ENCODE data around the gene CC2D1A.

Gene CC2D1A

DNA sequence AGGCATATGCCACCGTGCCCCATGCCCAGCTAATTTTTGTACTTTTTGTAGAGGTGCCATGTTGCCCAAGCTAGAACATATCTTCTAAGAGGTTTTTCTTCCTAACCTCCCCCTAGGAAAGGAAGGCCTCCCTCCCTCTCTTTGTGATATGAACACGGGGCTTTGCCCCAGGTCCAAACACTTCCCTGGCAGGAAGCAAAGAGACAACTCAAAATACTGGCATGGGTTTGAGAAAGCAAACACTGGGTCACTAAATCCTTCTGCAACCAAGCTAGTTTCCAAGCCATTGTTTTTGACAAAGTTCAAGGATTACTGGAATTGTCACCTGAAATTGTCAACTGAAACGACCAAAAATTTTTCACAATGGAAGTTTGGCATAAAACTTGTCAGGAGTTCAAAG is 8.8 kb downstream of the CC2D1A start:
- TF ChIP-seq, protein P1, sequence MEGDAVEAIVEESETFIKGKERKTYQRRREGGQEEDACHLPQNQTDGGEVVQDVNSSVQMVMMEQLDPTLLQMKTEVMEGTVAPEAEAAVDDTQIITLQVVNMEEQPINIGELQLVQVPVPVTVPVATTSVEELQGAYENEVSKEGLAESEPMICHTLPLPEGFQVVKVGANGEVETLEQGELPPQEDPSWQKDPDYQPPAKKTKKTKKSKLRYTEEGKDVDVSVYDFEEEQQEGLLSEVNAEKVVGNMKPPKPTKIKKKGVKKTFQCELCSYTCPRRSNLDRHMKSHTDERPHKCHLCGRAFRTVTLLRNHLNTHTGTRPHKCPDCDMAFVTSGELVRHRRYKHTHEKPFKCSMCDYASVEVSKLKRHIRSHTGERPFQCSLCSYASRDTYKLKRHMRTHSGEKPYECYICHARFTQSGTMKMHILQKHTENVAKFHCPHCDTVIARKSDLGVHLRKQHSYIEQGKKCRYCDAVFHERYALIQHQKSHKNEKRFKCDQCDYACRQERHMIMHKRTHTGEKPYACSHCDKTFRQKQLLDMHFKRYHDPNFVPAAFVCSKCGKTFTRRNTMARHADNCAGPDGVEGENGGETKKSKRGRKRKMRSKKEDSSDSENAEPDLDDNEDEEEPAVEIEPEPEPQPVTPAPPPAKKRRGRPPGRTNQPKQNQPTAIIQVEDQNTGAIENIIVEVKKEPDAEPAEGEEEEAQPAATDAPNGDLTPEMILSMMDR (IDR thresholded peaks at IDR 0.05) = no peak

DNA sequence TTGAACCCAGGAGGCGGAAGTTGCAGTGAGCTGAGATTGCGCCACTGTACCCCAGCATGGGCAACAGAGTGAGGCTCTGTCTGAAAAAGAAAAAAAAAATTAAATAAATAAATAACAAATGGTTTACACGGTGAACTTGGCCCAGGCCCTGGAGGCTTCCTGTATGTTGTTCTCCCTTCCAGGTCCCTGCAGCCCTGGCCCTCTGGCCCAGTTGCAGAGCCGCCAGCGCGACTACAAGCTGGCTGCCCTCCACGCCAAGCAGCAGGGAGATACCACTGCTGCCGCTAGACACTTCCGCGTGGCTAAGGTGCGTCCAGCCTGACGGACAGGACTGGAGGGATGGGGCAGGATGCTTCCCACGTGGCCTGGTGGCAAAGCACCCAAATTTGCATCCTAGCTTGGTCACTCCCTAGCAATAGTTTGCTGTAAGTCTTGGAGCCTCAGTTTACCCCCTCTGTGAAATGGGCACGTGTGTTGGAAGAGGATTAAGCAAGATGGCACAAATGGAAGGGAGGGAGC is 11.9 kb downstream of the CC2D1A start:
- TF ChIP-seq, protein P1 (IDR thresholded peaks at IDR 0.05) = no peak

DNA sequence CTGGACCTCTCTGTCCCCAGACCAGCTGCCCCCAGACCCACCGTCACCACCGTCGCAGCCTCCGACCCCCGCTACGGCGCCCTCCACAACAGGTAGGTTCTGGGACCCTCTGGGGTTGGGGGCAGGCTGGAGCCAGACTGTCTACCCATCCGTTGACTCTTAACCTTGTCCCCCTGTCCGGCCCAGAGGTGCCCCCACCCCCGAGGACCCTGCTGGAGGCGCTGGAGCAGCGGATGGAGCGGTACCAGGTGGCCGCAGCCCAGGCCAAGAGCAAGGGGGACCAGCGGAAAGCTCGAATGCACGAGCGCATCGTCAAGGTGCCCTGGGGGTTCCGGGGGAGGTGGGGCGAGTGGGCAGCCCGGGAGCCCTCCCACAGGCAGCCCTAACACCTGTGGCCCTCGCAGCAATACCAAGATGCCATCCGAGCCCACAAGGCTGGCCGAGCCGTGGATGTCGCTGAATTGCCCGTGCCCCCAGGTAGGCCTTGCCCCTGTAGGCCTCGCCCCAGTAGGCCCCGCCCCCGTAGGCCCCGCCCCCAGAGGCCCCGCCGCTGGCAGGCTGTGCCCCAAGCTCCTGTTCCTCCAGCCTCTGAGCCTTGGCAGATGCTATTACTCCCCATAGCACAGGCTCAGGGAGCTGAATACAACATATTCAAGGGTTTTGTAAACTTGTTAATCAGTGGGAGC is 12.9 kb downstream of the CC2D1A start:
- TF ChIP-seq, protein P1 (IDR thresholded peaks at IDR 0.05) = no peak

DNA sequence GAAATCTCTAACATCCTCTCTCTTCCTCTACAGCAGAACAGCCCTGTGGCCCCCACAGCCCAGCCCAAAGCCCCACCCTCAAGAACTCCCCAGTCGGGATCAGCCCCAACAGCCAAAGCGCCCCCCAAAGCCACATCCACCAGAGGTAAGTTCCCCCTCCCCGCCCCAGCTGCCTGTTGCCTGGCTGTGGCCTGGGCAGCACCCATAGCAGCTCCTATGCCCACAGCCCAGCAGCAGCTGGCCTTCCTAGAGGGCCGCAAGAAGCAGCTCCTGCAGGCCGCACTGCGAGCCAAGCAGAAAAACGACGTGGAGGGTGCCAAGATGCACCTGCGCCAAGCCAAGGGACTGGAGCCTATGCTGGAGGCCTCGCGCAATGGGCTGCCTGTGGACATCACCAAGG is 14.5 kb downstream of the CC2D1A start:
- TF ChIP-seq, protein P1 (IDR thresholded peaks at IDR 0.05) = no peak

DNA sequence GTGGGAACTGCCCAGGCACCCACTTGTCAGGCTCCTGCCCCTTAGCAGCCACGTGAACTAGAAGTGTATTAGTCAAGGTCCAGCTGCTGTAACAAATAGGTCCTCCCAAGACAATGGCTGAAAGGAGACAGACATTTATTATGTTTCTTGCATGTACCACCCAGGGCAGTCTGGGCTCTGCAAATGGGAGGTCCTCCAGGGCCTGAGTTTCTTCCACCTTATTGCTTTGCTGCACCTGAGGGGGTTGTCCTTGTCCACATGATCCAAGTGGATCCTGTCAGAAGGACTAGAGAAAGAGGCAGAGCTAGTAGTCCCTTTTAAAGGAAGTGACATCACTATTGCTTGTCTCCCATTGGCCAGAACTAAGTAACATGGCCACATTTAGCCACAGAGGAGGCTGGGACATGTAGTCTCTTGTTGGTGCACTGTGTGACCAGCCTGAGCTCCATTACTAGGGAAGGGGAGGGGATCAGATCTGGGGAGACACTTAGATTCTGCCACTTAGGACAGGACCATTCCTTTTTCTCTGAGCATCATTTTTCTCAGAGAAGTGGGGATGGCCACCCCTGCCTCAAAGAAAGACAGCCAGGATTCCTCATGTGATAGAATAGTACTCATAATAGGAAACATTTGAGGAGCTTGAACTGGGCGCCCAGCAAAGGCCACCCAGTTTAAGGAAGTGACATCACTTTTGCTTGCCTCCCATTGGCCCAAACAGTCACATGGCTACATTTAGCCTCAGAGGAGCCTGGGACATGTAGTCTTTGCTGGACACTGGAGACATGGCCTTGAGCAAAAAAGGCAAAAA is 15.1 kb downstream of the CC2D1A start:
- TF ChIP-seq, protein P1 (IDR thresholded peaks at IDR 0.05) = no peak

DNA sequence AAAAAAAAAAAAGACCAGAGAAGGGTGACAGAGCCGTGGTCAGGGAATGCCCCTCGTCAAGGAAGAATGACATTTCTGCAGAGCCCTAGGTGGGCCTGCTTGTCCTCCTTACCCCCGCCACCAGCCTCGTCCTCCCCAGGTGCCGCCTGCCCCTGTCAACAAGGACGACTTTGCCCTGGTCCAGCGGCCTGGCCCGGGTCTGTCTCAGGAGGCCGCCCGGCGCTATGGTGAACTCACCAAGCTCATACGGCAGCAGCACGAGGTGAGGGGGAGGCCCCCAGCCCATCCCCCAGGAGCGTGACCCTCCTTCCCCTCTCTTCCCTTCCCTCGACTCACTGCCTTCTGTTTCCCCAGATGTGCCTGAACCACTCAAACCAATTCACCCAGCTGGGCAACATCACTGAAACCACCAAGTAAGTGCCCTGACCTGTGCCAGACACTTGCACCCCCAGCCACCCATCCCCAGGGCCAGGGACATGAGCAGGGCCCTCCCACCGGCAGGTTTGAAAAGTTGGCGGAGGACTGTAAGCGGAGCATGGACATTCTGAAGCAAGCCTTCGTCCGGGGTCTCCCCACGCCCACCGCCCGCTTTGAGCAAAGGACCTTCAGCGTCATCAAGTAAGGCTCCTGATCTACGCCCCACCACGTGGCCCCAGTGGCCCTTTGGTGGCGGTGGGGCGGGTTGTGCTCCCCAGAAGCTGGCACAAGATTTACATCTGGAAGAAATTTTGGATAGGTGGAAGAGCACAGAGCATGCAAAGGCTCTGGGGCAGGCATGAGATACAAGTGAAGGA is 17.4 kb downstream of the CC2D1A start:
- TF ChIP-seq, protein P1 (IDR thresholded peaks at IDR 0.05) = no peak

DNA sequence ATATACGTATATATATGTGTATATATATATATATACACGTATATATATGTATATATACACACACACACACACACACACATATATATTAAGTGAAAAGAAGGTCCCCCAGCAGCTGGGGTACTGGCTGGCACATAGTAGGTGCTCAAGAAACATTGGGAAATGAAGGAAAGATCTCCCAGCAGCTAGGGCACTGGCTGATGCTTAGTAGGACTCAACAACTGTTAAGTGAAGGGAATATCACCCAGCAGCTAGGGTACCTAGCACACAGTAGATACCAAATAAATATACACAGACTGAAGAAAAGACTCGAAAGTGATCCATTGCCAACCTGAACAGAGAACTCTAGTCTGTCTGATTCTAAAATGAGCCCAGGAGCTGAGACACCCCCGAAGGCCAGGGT is 20.0 kb downstream of the CC2D1A start:
- TF ChIP-seq, protein P1 (IDR thresholded peaks at IDR 0.05) = no peak
